Right atrium auricular region (tissue), 2 donors: ENCODE measurements around the gene TSC22D2. TPM values are rescaled to one million over a fixed set of nuclear protein-coding genes. Genes with fewer than 3 reads are reported as not detected.

Experiments
- DNase-seq: peaks from one replicate; pipeline ENCODE4 v3.0.0-alpha.2; 2019; ENCODE audit warnings: low spot score
- H3K27ac ChIP-seq, 2 donors: fragments of 200-600 bp; sonication (generic); 1 replicate in 1 of 2; 2 replicates in 1 of 2; pipeline ENCODE4 v1.5.1; 2016 to 2019
- H3K27me3 ChIP-seq, 2 donors: fragments of 200-600 bp; sonication (generic); one replicate each; pipeline versions ENCODE4 v1.5.1 to v1.6.0; 2017 to 2019
- H3K36me3 ChIP-seq: fragments of 200-600 bp; sonication (generic); one replicate; pipeline ENCODE4 v1.5.1; 2016
- H3K4me1 ChIP-seq, 2 donors: fragments of 200-600 bp; sonication (generic); one replicate each; pipeline versions ENCODE4 v1.5.1 to v1.6.0; 2017 to 2019
- H3K4me3 ChIP-seq, 2 donors: fragments of 200-600 bp; sonication (generic); 1 replicate in 1 of 2; 2 replicates in 1 of 2; pipeline ENCODE4 v1.5.1; 2017 to 2019; ENCODE audit warnings: mild to moderate bottlenecking in 1 of 2, moderate library complexity in 1 of 2
- H3K9me3 ChIP-seq, 2 donors: fragments of 200-600 bp; sonication (generic); one replicate each; pipeline ENCODE4 v1.5.1; 2019
- CTCF ChIP-seq, 2 donors: fragments of 200-600 bp; sonication (generic); IDR thresholded peaks; one replicate each; pipeline ENCODE4 v1.5.1; 2019; ENCODE audit warnings: antibody characterized with exemption in 2 of 2
- total RNA-seq, 2 donors: library from RNA; depleted of rRNA; stranded (reverse); fragments of >200 nt; gene quantifications; one replicate each; pipeline ENCODE4 v1.1.0, GENCODE V29; 2016

TSC22D2 gene
- total RNA-seq, 2 donors from 2014 or later: 18.1 to 23.5 TPM

DNA sequence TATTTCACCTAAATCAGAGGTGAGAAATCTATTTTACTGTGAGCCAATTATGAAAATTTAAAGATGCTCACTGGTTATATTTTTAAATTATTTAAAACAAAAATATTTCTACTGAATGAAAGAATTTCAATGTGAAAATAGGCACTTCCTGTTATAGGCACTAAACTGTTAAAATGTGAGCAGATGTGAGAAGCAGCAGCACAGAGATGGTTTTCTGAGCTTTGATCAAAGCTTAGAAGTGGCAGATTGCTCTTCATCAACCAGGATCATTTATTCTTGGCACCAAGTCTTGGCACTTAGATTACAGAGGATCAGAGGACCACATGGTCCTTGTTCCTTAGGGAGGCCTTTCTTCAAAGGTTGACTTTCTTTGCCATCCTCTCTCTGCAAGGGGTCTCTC is 18.0 kb upstream of the TSC22D2 start:
- H3K27me3 ChIP-seq: no peaks in the 10 kb centered on the region
- no peak for TF ChIP-seq CTCF (IDR thresholded peaks at IDR 0.05)
- no peak for DNase-seq
- no peaks in the 10 kb centered on the region for H3K9me3 ChIP-seq
- H3K27ac ChIP-seq: no peak overlapping the region
- no peak overlapping the region for H3K4me3 ChIP-seq
- H3K4me1 ChIP-seq: no peaks in the 10 kb centered on the region
- H3K36me3 ChIP-seq: no peaks in the 10 kb centered on the region

- no peaks in the 10 kb centered on the region for H3K9me3 ChIP-seq
- H3K27me3 ChIP-seq: no peaks in the 10 kb centered on the region
- no peak overlapping the region for H3K27ac ChIP-seq
- H3K36me3 ChIP-seq: no peaks in the 10 kb centered on the region
- DNase-seq: no peak
- no peaks in the 10 kb centered on the region for H3K4me1 ChIP-seq
- H3K4me3 ChIP-seq: no peak overlapping the region
- no peak for TF ChIP-seq CTCF (IDR thresholded peaks at IDR 0.05)
These were observed 16.9 kb upstream of the TSC22D2 start for GRCh38 chr3:150391161-150391560.

- no peak for TF ChIP-seq CTCF (IDR thresholded peaks at IDR 0.05)
- Histone ChIP-seq H3K36me3 (no peaks in the 10 kb centered on the region), H3K9me3 (no peaks in the 10 kb centered on the region), H3K4me3 (no peak overlapping the region), H3K27ac (no peak overlapping the region), H3K4me1 (peaks cover 0 to 9% of the 10 kb centered on the region in 2 donors), H3K27me3 (no peaks in the 10 kb centered on the region)
- DNase-seq: no peak
These were observed 14.4 kb upstream of the TSC22D2 start for GRCh38 chr3:150393745-150394144.

GRCh38 chr3:150394606-150395005 is 13.5 kb upstream of the TSC22D2 start:
- H3K27me3 ChIP-seq: no peaks in the 10 kb centered on the region
- H3K4me3 ChIP-seq: no peak overlapping the region
- no peak overlapping the region for H3K27ac ChIP-seq
- TF ChIP-seq CTCF (IDR thresholded peaks at IDR 0.05): no peak
- peaks cover 0 to 9% of the 10 kb centered on the region in 2 donors for H3K4me1 ChIP-seq
- DNase-seq: no peak
- no peaks in the 10 kb centered on the region for H3K9me3 ChIP-seq
- H3K36me3 ChIP-seq: no peaks in the 10 kb centered on the region

DNA sequence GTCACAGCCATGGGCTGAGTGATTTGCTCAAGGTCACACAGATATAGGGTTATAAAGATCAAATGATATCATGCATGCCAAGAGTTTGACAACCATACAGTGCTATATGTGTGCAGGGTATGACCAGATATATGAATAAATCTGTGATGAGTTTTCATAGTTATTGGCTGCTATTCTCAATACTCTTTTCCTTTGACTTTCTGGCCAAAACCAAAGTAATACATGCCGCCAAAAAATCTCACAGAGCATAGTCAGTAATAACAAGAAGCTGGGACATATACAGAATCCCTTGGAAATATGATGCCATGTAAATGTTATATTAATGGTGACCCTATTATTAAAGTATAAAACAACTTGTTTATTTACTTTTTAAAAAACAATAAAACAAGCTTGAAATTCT is 11.6 kb upstream of the TSC22D2 start:
- H3K36me3 ChIP-seq: no peaks in the 10 kb centered on the region
- H3K27me3 ChIP-seq: no peaks in the 10 kb centered on the region
- no peak overlapping the region for H3K4me3 ChIP-seq
- TF ChIP-seq CTCF (IDR thresholded peaks at IDR 0.05): no peak
- no peaks in the 10 kb centered on the region for H3K9me3 ChIP-seq
- DNase-seq: no peak
- no peak overlapping the region for H3K27ac ChIP-seq
- peaks cover 0 to 9% of the 10 kb centered on the region in 2 donors for H3K4me1 ChIP-seq

GRCh38 chr3:150396956-150397550 is 11.0 kb upstream of the TSC22D2 start:
- Histone ChIP-seq H3K9me3 (no peaks in the 10 kb centered on the region), H3K27ac (no peak overlapping the region), H3K4me3 (no peak overlapping the region), H3K36me3 (no peaks in the 10 kb centered on the region), H3K4me1 (peaks cover 0 to 9% of the 10 kb centered on the region in 2 donors), H3K27me3 (no peaks in the 10 kb centered on the region)
- no peak for DNase-seq
- TF ChIP-seq CTCF (IDR thresholded peaks at IDR 0.05): no peak
